HG02678 (cell line): ENCODE results near the gene BCCIP.

Source experiments
- ATAC-seq: cut with Tn5 transposase; IDR thresholded peaks from one replicate; pipeline ENCODE4 v1.9.1; 2021; ENCODE audit warnings: mild to moderate bottlenecking, moderate library complexity; ENCODE audit not compliant: unreplicated experiment

The BCCIP gene

DNA sequence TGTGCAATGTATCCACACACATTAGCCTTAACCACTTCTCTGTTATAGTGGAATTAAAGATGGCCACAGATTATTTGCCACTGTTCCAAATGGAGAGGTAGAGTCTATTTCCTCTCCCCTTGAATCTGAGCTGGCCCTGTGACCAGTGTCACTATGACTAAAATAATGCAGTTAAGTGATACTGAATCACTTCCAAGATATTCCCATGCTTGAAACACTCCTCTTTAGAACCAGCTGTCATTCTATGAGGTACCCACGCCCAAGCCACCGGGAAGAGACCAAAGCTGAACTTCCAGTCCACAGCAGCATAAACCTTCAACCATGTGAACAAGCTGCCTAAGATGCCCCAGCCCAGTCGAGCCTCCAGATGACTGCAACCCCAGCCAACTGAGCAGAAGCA is 59.9 kb downstream of the BCCIP start:
- no peak for ATAC-seq
